ENCODE data around the gene ADAM17.

Gene ADAM17

GRCh38 chr2:9474361-9475057 lies 81.1 kb downstream of the ADAM17 start, which contains the start of gene IAH1:
IAH1 (plus strand) TSS chr2:9474551; CDS start chr2:9474567, 16 bp downstream.
- Mint-ChIP-seq H3K27ac (peak within 1 kb of the TSS; percentile 91), H3K4me3 (peak within 1 kb of the TSS; percentile 80), H3K36me3 (peaks cover 36% of the 10 kb centered on the region), H3K27me3 (no peaks in the 10 kb centered on the region), H3K9me3 (no peaks in the 10 kb centered on the region), H3K4me1 (peaks cover 49% of the 10 kb centered on the region)
- peak; percentile 90 for ATAC-seq

GRCh38 chr2:9473985-9474360 lies 81.7 kb downstream of the ADAM17 start:
- peak overlapping the region; percentile 80 for H3K4me3 Mint-ChIP-seq
- H3K27ac Mint-ChIP-seq = peak overlapping the region; percentile 91
- no peaks in the 10 kb centered on the region for H3K27me3 Mint-ChIP-seq
- ATAC-seq = peak; percentile 68
- H3K36me3 Mint-ChIP-seq = peaks cover 35% of the 10 kb centered on the region
- H3K9me3 Mint-ChIP-seq = no peaks in the 10 kb centered on the region
- H3K4me1 Mint-ChIP-seq = peaks cover 44% of the 10 kb centered on the region

GRCh38 chr2:9473308-9473984 lies 82.2 kb downstream of the ADAM17 start:
- Mint-ChIP-seq H3K27me3 (no peaks in the 10 kb centered on the region), H3K4me3 (peak overlapping the region; percentile 80), H3K4me1 (peaks cover 38% of the 10 kb centered on the region), H3K36me3 (peaks cover 30% of the 10 kb centered on the region), H3K27ac (peak overlapping the region; percentile 91), H3K9me3 (no peaks in the 10 kb centered on the region)
- no peak for ATAC-seq

- H3K27me3 Mint-ChIP-seq = no peaks in the 10 kb centered on the region
- peaks cover 31% of the 10 kb centered on the region for H3K4me1 Mint-ChIP-seq
- H3K27ac Mint-ChIP-seq = no peak overlapping the region
These were observed 83.1 kb downstream of the ADAM17 start for GRCh38 chr2:9472511-9472910.

DNA sequence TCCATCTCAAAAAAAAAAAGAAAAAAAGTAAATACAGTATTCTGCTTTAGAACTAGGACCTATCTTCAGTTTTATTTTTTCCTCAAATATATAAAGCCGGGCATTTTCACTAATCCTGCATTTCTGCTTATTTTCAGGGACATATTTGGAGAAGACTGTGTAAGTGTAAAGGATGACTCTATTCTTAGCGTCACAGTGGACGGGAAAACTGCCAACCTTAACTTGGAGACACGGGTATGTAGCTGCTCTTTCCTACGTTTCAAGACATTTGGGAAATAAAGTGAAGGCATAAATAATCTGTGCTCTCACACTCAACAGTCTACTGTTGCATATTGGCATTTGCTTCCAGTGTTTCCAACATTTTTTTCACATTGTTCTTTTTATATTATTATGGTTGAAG lies 84.4 kb downstream of the ADAM17 start:
- H3K9me3 Mint-ChIP-seq = no peaks in the 10 kb centered on the region
- H3K4me3 Mint-ChIP-seq = no peak overlapping the region
- peaks cover 31% of the 10 kb centered on the region for H3K36me3 Mint-ChIP-seq
- peaks cover 18% of the 10 kb centered on the region for H3K4me1 Mint-ChIP-seq
- H3K27ac Mint-ChIP-seq = no peak overlapping the region
- no peak for ATAC-seq
- no peaks in the 10 kb centered on the region for H3K27me3 Mint-ChIP-seq

More at GRCh38 chr2:9472511-9472910, 83.1 kb downstream of the ADAM17 start:
- Mint-ChIP-seq H3K9me3 (no peaks in the 10 kb centered on the region), H3K36me3 (peaks cover 27% of the 10 kb centered on the region), H3K4me3 (no peak overlapping the region)
- no peak for ATAC-seq

DNA sequence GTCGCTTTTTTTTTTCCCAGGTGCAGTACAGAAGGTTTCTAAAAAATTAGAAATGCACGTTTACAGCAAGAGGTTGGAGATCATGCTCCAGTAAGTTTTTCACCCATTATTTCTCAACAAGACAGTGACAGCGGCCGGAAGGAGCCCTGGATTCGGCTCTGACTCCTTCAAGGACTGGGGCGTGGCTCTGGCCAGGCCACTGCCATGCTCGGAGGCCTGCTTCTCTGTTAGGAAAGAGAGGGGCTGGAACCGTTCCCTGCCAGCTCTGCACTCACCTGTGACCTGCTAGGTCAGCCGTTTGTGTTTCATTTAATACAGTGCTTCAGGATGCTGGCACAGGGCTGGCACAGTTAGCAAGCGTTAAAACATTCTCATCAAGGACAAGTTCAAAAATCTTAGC lies 87.9 kb downstream of the ADAM17 start:
- no peak overlapping the region for H3K4me3 Mint-ChIP-seq

GRCh38 chr2:9466147-9466683 lies 89.4 kb downstream of the ADAM17 start:
- no peaks in the 10 kb centered on the region for H3K27me3 Mint-ChIP-seq
- H3K27ac Mint-ChIP-seq = no peak overlapping the region
- no peaks in the 10 kb centered on the region for H3K9me3 Mint-ChIP-seq
- no peak for ATAC-seq
- H3K4me1 Mint-ChIP-seq = no peaks in the 10 kb centered on the region
- no peak overlapping the region for H3K4me3 Mint-ChIP-seq
- peaks cover 30% of the 10 kb centered on the region for H3K36me3 Mint-ChIP-seq

More for the DNA sequence above, 87.9 kb downstream of the ADAM17 start:
- Mint-ChIP-seq H3K9me3 (no peaks in the 10 kb centered on the region), H3K36me3 (peaks cover 35% of the 10 kb centered on the region), H3K27ac (no peak overlapping the region), H3K27me3 (no peaks in the 10 kb centered on the region), H3K4me1 (no peaks in the 10 kb centered on the region)
- ATAC-seq = no peak

DNA sequence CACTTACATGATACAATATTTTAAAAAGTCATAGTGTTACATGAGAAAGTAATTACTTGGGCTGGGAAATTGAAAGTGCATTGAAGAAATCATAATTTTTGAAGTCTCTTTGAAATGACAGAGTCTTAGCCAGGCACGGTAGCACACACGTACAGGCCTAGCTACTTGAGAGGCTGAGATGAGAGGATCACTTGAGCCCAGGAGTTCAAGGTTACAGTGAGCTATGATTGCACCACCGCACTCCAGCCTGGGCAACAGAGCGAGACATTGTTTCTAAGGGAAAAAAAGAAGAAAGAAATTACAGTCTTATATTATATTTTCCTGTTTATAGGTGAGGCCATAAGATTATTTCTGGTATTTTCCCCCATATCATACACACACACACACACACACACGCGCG lies 90.5 kb downstream of the ADAM17 start:
- peaks cover 36% of the 10 kb centered on the region for H3K36me3 Mint-ChIP-seq
- H3K9me3 Mint-ChIP-seq = no peaks in the 10 kb centered on the region
- H3K27ac Mint-ChIP-seq = no peak overlapping the region
- H3K27me3 Mint-ChIP-seq = no peaks in the 10 kb centered on the region
- H3K4me3 Mint-ChIP-seq = no peak overlapping the region
- no peak for ATAC-seq
- H3K4me1 Mint-ChIP-seq = no peaks in the 10 kb centered on the region

GRCh38 chr2:9463698-9464034 lies 92.0 kb downstream of the ADAM17 start:
- Mint-ChIP-seq H3K9me3 (no peaks in the 10 kb centered on the region), H3K36me3 (peaks cover 40% of the 10 kb centered on the region), H3K27me3 (no peaks in the 10 kb centered on the region), H3K4me3 (no peak overlapping the region), H3K27ac (no peak overlapping the region), H3K4me1 (no peaks in the 10 kb centered on the region)
- ATAC-seq = peak; percentile 34

DNA sequence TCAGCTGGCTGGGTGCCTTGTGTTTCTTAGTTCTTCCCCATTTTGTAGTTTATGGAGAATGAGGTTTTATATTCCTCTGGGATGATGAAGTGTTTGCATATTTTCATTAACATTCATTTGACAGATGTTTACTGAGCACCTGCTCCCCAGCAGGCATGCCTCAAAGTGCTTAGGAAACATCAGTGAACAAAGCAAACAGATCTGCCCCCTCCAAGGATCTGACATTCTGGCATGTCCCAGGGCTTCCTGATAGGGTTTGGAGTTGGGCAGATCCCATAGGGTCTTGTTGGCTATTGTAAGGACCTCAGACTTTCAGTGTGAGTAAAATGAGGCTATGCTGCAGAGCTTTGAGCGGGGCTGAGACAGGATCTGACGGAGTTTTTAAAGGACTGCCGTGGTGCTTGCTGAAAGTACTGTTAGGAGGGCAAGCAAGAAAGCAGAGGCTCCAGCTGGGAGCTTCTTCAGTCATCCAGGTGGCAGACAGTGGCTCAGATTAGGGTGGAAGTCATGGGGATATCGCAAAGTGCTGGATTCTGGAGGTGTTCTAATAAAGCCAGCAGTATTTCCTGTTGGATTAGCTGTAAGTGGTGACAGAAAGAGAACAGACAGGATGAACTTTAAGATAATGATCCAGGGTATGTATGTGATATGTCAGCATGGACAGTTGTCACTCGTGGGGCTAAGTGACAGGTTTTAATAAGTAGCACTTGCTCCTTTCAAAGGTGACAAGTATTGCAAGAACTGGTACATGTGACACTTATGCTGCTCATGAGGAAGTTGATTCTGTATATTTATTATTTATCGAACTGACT lies 92.5 kb downstream of the ADAM17 start:
- Mint-ChIP-seq H3K36me3 (peaks cover 43% of the 10 kb centered on the region), H3K9me3 (no peaks in the 10 kb centered on the region), H3K4me1 (no peaks in the 10 kb centered on the region), H3K27me3 (no peaks in the 10 kb centered on the region), H3K27ac (peak overlapping the region; percentile 0), H3K4me3 (no peak overlapping the region)
- no peak for ATAC-seq

DNA sequence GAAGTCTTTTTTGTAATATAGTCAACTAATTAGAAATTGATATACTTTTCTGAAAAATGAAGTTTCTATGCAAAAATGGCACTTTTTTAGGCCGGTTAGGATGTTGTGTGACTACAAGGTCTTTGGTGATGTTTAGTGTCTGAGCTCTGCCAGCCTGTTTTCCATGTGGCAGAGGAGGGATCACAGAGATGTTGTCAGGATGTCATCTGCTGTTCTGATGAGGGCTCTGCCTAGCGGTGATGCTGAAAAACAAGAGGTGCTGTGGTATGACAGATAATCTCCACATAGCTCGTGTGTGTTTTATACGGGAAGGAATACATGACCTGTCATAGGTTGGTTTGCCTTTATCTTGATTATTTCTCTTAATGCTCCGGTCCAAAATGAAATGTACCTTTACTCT lies 93.3 kb downstream of the ADAM17 start:
- ATAC-seq = no peak
- H3K36me3 Mint-ChIP-seq = peaks cover 45% of the 10 kb centered on the region
- no peak overlapping the region for H3K27ac Mint-ChIP-seq

DNA sequence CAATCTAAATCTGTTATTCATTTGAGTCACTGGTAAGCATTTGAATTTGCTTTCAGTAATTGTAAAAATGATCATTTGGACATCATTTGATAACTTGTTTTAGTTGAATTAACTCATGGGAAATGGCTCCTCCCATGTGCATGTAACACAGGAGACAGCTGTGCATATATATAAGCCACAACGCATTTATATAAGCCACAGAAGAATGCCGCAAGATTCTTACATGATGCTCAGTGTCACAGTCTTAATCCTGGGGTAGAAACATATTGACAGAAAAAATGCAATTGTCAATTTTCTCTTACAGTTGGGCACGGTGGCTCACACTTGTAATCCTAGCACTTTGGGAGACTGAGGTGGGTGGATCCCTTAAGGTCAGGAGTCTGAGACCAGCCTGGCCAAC lies 94.6 kb downstream of the ADAM17 start:
- H3K27me3 Mint-ChIP-seq = no peaks in the 10 kb centered on the region
- no peak for ATAC-seq
- no peak overlapping the region for H3K27ac Mint-ChIP-seq
- no peak overlapping the region for H3K4me3 Mint-ChIP-seq
- no peaks in the 10 kb centered on the region for H3K9me3 Mint-ChIP-seq
- H3K36me3 Mint-ChIP-seq = peaks cover 47% of the 10 kb centered on the region
- no peaks in the 10 kb centered on the region for H3K4me1 Mint-ChIP-seq

More for the DNA sequence above, 93.3 kb downstream of the ADAM17 start:
- Mint-ChIP-seq H3K4me3 (no peak overlapping the region), H3K9me3 (no peaks in the 10 kb centered on the region), H3K27me3 (no peaks in the 10 kb centered on the region), H3K4me1 (no peaks in the 10 kb centered on the region)

DNA sequence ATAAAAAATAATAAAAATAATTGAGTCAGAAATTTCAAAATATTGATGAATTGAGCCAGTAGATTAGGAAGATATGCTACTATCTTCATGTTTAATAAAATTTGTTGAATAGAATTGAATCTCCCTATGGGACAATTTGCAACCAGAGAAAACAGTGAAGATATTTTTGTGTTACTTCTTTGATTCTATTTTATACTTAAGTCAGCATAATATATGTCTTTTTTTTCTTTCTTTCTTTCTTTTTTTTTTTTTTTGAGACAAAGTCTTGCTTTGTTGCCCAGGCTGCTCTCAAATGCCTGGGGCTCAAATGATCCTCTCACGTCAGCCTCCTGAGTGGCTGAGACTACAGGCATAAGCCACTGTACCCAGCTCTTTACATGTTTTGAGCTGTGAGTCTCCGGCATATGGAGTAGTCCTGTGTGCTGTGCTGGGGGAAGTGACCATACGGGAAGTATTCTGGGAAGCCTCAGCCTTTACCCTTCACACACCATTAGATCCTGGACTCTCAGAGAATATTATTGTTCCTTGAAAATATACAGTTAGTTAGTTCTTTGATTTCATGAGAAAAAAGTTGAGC lies 95.1 kb downstream of the ADAM17 start:
- Mint-ChIP-seq H3K4me1 (no peaks in the 10 kb centered on the region), H3K36me3 (peaks cover 45% of the 10 kb centered on the region), H3K27ac (no peak overlapping the region), H3K27me3 (no peaks in the 10 kb centered on the region), H3K9me3 (no peaks in the 10 kb centered on the region), H3K4me3 (no peak overlapping the region)
- ATAC-seq = no peak

GRCh38 chr2:9451231-9451630 lies 104.4 kb downstream of the ADAM17 start:
- no peaks in the 10 kb centered on the region for H3K4me1 Mint-ChIP-seq
- H3K27me3 Mint-ChIP-seq = no peaks in the 10 kb centered on the region
- H3K27ac Mint-ChIP-seq = no peak overlapping the region
- peaks cover 50% of the 10 kb centered on the region for H3K36me3 Mint-ChIP-seq
- ATAC-seq = no peak
- no peaks in the 10 kb centered on the region for H3K9me3 Mint-ChIP-seq
- H3K4me3 Mint-ChIP-seq = no peak overlapping the region

GRCh38 chr2:9445089-9445488 lies 110.5 kb downstream of the ADAM17 start:
- no peak overlapping the region for H3K4me3 Mint-ChIP-seq
- H3K27me3 Mint-ChIP-seq = no peaks in the 10 kb centered on the region
- H3K27ac Mint-ChIP-seq = no peak overlapping the region
- ATAC-seq = no peak
- H3K36me3 Mint-ChIP-seq = peaks cover 59% of the 10 kb centered on the region
- H3K9me3 Mint-ChIP-seq = no peaks in the 10 kb centered on the region
- no peaks in the 10 kb centered on the region for H3K4me1 Mint-ChIP-seq

Data from stimulated activated memory B cell treated with anti-CD40 and anti-IgM and Interleukin-4, amounts not matched to agents 10 μg/mL and 1 μg/mL and 100 μg/mL, for 72 hours (primary cell).